Stimulated activated CD8-positive, alpha-beta memory T cell treated with anti-CD3 and anti-CD28 coated beads, Interleukin-12 subunit alpha, Interleukin-12 subunit beta, amount 100 ng/mL, for 24 hours (primary cell): ENCODE results near the gene NISCH.
"Not testable (repeated sequence)": the region's sequence is repeated elsewhere in the genome, so short reads cannot be mapped to it uniquely, and the experiment has no call there.

Experiments used
- DNase-seq: peaks from one replicate; pipeline ENCODE4 v3.0.0-alpha.2; 2020; ENCODE audit errors: extremely low read depth

The NISCH gene

DNA sequence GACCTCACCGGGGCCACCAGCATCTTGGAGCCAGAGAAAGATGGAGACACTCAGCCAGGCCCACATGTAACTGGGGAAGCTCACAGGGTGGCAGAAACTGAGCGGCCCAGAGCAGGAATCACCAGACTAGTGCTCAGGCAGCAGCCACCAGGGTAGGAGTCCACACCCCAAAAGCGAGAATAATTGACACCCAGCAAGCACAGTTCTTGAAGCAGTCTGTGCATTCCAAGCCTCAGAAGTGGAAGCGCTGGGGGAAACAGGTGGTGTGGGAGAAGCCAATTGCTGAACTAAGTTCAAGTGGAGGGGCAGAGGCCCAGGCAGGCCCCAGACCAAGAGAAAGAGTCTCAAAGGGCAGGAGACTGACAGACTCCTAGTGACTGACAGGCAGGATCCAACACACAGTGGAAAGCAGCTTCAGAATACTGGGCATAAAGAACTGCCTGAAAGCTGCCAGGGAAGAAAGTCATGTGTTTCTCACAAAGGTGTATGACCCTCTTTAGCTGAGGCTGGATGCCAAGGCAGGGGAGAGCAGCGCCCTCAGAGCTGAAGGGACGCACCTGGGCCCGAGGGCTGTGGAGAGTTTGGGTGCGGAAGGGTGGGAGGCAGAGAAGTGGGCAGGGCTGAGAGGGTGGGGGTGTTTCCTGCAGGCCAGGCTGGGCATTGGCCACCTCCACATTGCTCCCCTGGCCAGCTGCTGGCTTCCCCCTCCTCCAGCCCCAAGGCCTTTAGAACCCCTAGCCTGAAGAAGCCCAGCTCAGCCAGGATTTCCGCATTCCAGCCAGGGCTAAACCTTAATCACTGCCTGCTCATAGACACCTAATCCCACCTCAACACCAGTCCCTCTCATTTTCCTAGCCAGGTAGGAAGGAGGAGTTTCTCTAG lies 70.5 kb downstream of the NISCH start:
- DNase-seq = no peak

- DNase-seq = not testable (repeated sequence)
Measured at GRCh38 chr3:52526671-52527038, 71.3 kb downstream of the NISCH start.

- DNase-seq = no peak
Measured at GRCh38 chr3:52527039-52527731, 71.8 kb downstream of the NISCH start.

- no peak for DNase-seq
Measured at GRCh38 chr3:52527732-52528585, 72.6 kb downstream of the NISCH start.

- no peak for DNase-seq
Measured at GRCh38 chr3:52528586-52529375, 73.4 kb downstream of the NISCH start.

- no peak for DNase-seq
Measured at GRCh38 chr3:52529376-52530333, 74.3 kb downstream of the NISCH start.

GRCh38 chr3:52530918-52531826 lies 75.8 kb downstream of the NISCH start:
- no peak for DNase-seq

GRCh38 chr3:52531860-52532516 lies 76.6 kb downstream of the NISCH start:
- no peak for DNase-seq

DNA sequence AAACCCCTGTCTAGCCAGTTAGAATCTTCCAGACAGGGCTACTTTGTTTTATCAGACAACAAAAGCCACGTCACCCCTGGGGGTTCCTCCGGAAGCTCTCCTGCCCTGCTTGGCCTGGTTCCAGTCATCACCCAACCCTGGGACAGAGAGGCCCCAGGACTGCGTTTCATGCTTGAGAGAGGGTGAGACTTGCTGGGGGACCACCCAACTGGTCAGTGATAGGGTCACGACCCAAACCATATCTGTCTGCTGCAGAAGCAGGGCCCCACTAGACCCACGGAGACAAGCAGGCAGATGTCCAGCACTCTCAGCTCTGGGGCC lies 77.1 kb downstream of the NISCH start:
- DNase-seq = no peak

DNA sequence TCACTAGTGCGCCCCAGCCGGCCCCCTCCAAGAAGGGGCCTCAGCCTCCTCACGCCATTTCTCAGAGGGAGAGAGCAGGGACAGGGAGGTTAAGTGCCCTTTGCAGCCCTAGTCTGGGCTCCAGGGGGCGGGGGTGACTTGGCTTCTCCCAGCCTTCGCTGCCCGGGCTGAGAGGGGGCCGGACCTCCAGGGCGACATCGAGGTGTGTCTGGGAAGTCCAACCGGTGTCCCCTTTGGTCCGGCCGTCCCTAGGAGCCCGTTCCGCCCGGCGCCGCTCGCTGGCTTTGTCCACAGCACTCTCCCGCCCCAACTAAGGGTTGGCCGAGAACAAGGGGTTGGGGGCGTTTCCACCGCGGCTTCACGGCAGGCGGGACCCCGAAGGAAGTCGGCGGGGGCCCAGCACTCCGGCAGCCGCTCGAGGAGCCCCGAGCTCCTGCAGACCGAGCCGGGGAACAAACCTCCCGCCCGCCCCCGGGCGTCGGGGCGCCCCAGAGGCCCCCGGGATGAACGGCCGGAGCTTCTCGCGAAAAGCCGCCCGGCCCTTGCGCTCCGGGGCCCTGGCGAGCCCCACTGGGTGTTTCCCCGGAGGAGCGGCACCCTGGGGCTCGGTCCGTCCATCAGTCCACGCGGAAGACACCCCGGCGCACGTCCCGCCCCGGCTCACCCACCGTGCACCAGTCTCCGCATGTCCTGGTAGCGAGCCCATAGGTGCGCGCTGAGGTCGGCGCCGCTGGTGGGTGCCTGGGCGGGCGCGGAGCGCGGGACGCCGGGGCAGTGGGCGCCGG lies 77.6 kb downstream of the NISCH start:
- no peak for DNase-seq

- DNase-seq = peak; percentile 30
Measured at GRCh38 chr3:52533623-52534280, 78.3 kb downstream of the NISCH start, which contains the start of gene NT5DC2. Gene NT5DC2, minus strand, starts transcription at chr3:52533857. Its CDS starts 120 bp downstream, at chr3:52533737.

- no peak for DNase-seq
Measured at GRCh38 chr3:52534281-52535183, 79.1 kb downstream of the NISCH start.

DNA sequence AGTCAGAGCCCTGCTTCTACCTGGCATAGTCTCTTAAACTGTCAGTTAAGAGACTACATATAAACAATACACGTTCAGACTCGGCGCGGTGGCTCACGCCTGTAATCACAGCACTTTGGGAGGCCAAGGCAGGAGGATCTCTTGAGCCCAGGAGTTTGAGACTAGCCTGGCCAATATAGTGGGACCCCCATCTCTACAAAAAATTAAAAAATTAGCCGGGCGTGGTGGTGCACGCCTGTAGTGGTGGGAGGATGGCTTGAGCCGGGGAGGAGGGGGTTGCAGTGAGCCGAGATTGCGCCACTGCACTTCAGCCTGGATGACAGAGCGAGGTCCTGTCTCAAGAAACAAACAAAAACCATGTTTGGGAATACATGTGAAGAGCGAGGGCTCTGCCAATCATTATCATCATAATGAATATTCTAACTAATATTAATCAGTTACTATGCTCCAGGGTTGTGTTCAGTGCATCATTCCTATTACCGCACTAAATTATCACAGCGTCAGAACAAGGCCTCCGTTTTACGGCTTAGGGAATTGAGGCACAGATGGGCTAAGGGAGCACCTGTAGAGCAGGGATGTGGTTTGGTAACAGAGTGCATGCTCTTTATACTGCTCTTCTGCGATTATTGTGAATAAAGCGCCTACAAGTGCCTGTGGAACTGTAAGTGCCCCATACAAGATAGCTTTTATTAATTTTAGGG lies 80.2 kb downstream of the NISCH start:
- DNase-seq = no peak

- DNase-seq = no peak
Measured at GRCh38 chr3:52536112-52536368, 80.6 kb downstream of the NISCH start.

- DNase-seq = peak; percentile 95
Measured at GRCh38 chr3:52536369-52537164, 81.2 kb downstream of the NISCH start, which contains the start of gene UQCC5. Gene UQCC5, plus strand, starts transcription at chr3:52536605. Its CDS starts 151 bp downstream, at chr3:52536756.
